ENCODE measurements around the gene CAB39.

Gene CAB39

GRCh38 chr2:230757476-230757875 is 44.8 kb downstream of the CAB39 start:
- no peak for DNase-seq (ENCODE audit: low spot score)

GRCh38 chr2:230758566-230759480 is 46.2 kb downstream of the CAB39 start:
- no peak for DNase-seq (ENCODE audit: low spot score)

GRCh38 chr2:230759481-230760167 is 47.0 kb downstream of the CAB39 start:
- DNase-seq (ENCODE audit: low spot score), result no peak

- no peak for DNase-seq (ENCODE audit: low spot score)
Observed at GRCh38 chr2:230761704-230762103, 49.1 kb downstream of the CAB39 start.

GRCh38 chr2:230762317-230762896 is 49.8 kb downstream of the CAB39 start:
- peak; percentile 55 for DNase-seq (ENCODE audit: low spot score)

GRCh38 chr2:230764346-230764745 is 51.7 kb downstream of the CAB39 start:
- no peak for DNase-seq (ENCODE audit: low spot score)

- no peak for DNase-seq (ENCODE audit: low spot score)
Observed at GRCh38 chr2:230765611-230766300, 53.1 kb downstream of the CAB39 start.

- no peak for DNase-seq (ENCODE audit: low spot score)
Observed at GRCh38 chr2:230767862-230768388, 55.3 kb downstream of the CAB39 start.

- no peak for DNase-seq (ENCODE audit: low spot score)
Observed at GRCh38 chr2:230770804-230771203, 58.2 kb downstream of the CAB39 start.

- DNase-seq (ENCODE audit: low spot score), result no peak
Observed at GRCh38 chr2:230772156-230772555, 59.5 kb downstream of the CAB39 start.

- no peak for DNase-seq (ENCODE audit: low spot score)
Observed at GRCh38 chr2:230773039-230773773, 60.6 kb downstream of the CAB39 start.

GRCh38 chr2:230774348-230774951 is 61.8 kb downstream of the CAB39 start:
- DNase-seq (ENCODE audit: low spot score), result peak; percentile 60

- no peak for DNase-seq (ENCODE audit: low spot score)
Observed at GRCh38 chr2:230775737-230776136, 63.1 kb downstream of the CAB39 start.

GRCh38 chr2:230777721-230778120 is 65.1 kb downstream of the CAB39 start:
- peak; percentile 34 for DNase-seq (ENCODE audit: low spot score)

GRCh38 chr2:230778350-230779063 is 65.9 kb downstream of the CAB39 start:
- no peak for DNase-seq (ENCODE audit: low spot score)

GRCh38 chr2:230779126-230779525 is 66.5 kb downstream of the CAB39 start:
- no peak for DNase-seq (ENCODE audit: low spot score)

- DNase-seq (ENCODE audit: low spot score), result no peak
Observed at GRCh38 chr2:230779607-230780006, 67.0 kb downstream of the CAB39 start.

GRCh38 chr2:230781130-230781797 is 68.6 kb downstream of the CAB39 start:
- no peak for DNase-seq (ENCODE audit: low spot score)

- no peak for DNase-seq (ENCODE audit: low spot score)
Observed at GRCh38 chr2:230783101-230783500, 70.5 kb downstream of the CAB39 start.

- DNase-seq (ENCODE audit: low spot score), result no peak
Observed at GRCh38 chr2:230784795-230785194, 72.2 kb downstream of the CAB39 start.

Measured in RKO (cell line).